CD4-positive, alpha-beta T cell (primary cell): ENCODE measurements around the gene SNX19. TPM values are rescaled to one million over a fixed set of nuclear protein-coding genes. Genes with fewer than 3 reads are reported as not detected.

Experiments
- ATAC-seq: fragments of 200-7000 bp; cut with Tn5 transposase; one replicate; pipeline ENCODE4 v1.10.0; 2022; ENCODE audit warnings: mild to moderate bottlenecking; ENCODE audit not compliant: poor library complexity
- CTCF ChIA-PET: fragments of 350-600 bp; sonication (Branson Sonifier 250); formaldehyde crosslinking; loops from one replicate; lab custom pipeline; 2021; ENCODE audit warnings: antibody characterized with exemption, inconsistent platforms; lab: Charles Lee
- POLR2A ChIA-PET: fragments of 350-600 bp; sonication (Branson Sonifier 250); formaldehyde crosslinking; loops from one replicate; lab custom pipeline; 2021; ENCODE audit warnings: antibody characterized with exemption, inconsistent platforms; lab: Charles Lee
- DNase-seq, 14 experiments: peaks; one replicate each; pipeline ENCODE4 v3.0.0-alpha.2; 2013 to 2020; ENCODE audit warnings: mixed read lengths in 2 of 14
- H3K27ac ChIP-seq, 2 donors: one replicate each; pipeline versions ENCODE4 v1.5.1 to v1.7.0; 2013; ENCODE audit warnings: low read length in 2 of 2, low read depth in 1 of 2, mild to moderate bottlenecking in 1 of 2
- H3K27me3 ChIP-seq, 2 experiments: 1 replicate in 1 of 2; 2 replicates in 1 of 2; pipeline versions ENCODE4 v1.6.1 to v1.7.0; 2013; ENCODE audit warnings: low read length in 2 of 2, control low read depth in 1 of 2, mild to moderate bottlenecking in 1 of 2, moderate library complexity in 1 of 2; ENCODE audit not compliant: insufficient read depth in 2 of 2, control insufficient read depth in 1 of 2
- H3K36me3 ChIP-seq: one replicate; pipeline ENCODE4 v1.6.1; 2013; ENCODE audit warnings: low read length, control low read depth; ENCODE audit not compliant: insufficient read depth
- H3K4me1 ChIP-seq: one replicate; pipeline ENCODE4 v1.6.1; 2013; ENCODE audit warnings: low read length, control low read depth; ENCODE audit not compliant: insufficient read depth
- H3K4me3 ChIP-seq: one replicate; pipeline ENCODE4 v1.5.1; 2013; ENCODE audit warnings: mild to moderate bottlenecking, low read length, moderate library complexity
- H3K9me3 ChIP-seq, 2 experiments: 1 replicate in 1 of 2; 2 replicates in 1 of 2; pipeline versions ENCODE4 v1.6.1 to v1.7.0; 2013; ENCODE audit warnings: low read length in 2 of 2, mild to moderate bottlenecking in 2 of 2, control low read depth in 1 of 2, moderate library complexity in 1 of 2; ENCODE audit not compliant: control insufficient read depth in 1 of 2, insufficient read depth in 1 of 2
- H3K27ac Mint-ChIP-seq: one replicate; pipeline ENCODE4 v1.8.0; 2020; ENCODE audit warnings: mixed read lengths
- H3K27me3 Mint-ChIP-seq: one replicate; pipeline ENCODE4 v1.8.0; 2021; ENCODE audit warnings: mixed read lengths
- H3K36me3 Mint-ChIP-seq: one replicate; pipeline ENCODE4 v1.8.0; 2021; ENCODE audit warnings: low read depth, mixed read lengths
- H3K4me1 Mint-ChIP-seq: one replicate; pipeline ENCODE4 v1.8.0; 2021; ENCODE audit warnings: low read depth, mixed read lengths
- H3K4me3 Mint-ChIP-seq: one replicate; pipeline ENCODE4 v1.8.0; 2020; ENCODE audit warnings: mild to moderate bottlenecking, mixed read lengths
- H3K9me3 Mint-ChIP-seq: one replicate; pipeline ENCODE4 v1.8.0; 2020; ENCODE audit warnings: mixed read lengths
- intact Hi-C, 2 experiments: fragments of 100-400 bp; cut with DNase I in 1 of 2; cut with micrococcal nuclease in 1 of 2; formaldehyde crosslinking; loops; one replicate each; pipeline versions ENCODE4 v1.15.1 to v1.9.0; 2023 to 2025; cut with DNase I, micrococcal nuclease
- total RNA-seq, 174 experiments: library from RNA in 2 of 174; stranded (reverse) in 2 of 174; gene quantifications; one replicate each; pipeline ENCODE4 v1.2.3 and lab custom pipeline; 2021 to 2026
- TF ChIP-seq, protein P1 (sequence below): fragments of 200-600 bp; IDR thresholded peaks from one replicate; pipeline ENCODE4 v1.8.0; 2022; ENCODE audit warnings: antibody characterized with exemption, mild to moderate bottlenecking

SNX19 gene
- total RNA-seq, 2 experiments from 2014 or later, result 41.2 to 43.8 TPM

DNA sequence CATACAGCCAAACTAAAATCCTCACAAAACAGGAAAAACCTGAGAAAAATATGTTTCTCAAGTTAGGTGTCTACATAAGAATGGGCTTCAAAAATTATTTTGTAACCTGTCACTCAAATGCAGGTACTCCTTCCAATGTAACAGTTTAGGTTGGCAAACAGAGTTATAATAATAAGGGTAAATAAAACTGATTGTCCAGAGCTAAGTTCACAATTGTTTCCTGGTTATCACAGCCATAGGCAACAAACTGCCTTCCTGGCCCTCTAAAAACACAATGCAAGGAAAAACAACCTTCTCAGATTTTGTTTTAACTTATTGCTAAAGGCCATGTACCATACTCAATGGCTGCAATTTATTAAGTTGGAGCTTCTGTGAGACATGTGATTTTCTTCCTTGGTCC, 36.4 kb downstream of the SNX19 start:
- Histone ChIP-seq H3K27me3 (no peaks in the 10 kb centered on the region), H3K4me1 (no peaks in the 10 kb centered on the region), H3K9me3 (no peaks in the 10 kb centered on the region), H3K4me3 (no peak overlapping the region), H3K27ac (no peak overlapping the region), H3K36me3 (peaks cover 87% of the 10 kb centered on the region)
- no peak for DNase-seq
- ChIA-PET CTCF (interaction anchor here (1.0 kb wide), 1 partner anchor 15 kb away, joined by 3 read pairs; no protein-coding TSS in a partner anchor), POLR2A (no interaction called here)
- TF ChIP-seq, protein P1, sequence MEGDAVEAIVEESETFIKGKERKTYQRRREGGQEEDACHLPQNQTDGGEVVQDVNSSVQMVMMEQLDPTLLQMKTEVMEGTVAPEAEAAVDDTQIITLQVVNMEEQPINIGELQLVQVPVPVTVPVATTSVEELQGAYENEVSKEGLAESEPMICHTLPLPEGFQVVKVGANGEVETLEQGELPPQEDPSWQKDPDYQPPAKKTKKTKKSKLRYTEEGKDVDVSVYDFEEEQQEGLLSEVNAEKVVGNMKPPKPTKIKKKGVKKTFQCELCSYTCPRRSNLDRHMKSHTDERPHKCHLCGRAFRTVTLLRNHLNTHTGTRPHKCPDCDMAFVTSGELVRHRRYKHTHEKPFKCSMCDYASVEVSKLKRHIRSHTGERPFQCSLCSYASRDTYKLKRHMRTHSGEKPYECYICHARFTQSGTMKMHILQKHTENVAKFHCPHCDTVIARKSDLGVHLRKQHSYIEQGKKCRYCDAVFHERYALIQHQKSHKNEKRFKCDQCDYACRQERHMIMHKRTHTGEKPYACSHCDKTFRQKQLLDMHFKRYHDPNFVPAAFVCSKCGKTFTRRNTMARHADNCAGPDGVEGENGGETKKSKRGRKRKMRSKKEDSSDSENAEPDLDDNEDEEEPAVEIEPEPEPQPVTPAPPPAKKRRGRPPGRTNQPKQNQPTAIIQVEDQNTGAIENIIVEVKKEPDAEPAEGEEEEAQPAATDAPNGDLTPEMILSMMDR, result no peak
- no peaks in the 10 kb centered on the region for H3K9me3 Mint-ChIP-seq
- ATAC-seq, result no peak
- H3K4me3 Mint-ChIP-seq, result no peak overlapping the region
- H3K36me3 Mint-ChIP-seq, result peaks cover 93% of the 10 kb centered on the region
- H3K27ac Mint-ChIP-seq, result no peak overlapping the region
- no peaks in the 10 kb centered on the region for H3K27me3 Mint-ChIP-seq
- H3K4me1 Mint-ChIP-seq, result no peaks in the 10 kb centered on the region
- intact Hi-C loops, result no loop called here

DNA sequence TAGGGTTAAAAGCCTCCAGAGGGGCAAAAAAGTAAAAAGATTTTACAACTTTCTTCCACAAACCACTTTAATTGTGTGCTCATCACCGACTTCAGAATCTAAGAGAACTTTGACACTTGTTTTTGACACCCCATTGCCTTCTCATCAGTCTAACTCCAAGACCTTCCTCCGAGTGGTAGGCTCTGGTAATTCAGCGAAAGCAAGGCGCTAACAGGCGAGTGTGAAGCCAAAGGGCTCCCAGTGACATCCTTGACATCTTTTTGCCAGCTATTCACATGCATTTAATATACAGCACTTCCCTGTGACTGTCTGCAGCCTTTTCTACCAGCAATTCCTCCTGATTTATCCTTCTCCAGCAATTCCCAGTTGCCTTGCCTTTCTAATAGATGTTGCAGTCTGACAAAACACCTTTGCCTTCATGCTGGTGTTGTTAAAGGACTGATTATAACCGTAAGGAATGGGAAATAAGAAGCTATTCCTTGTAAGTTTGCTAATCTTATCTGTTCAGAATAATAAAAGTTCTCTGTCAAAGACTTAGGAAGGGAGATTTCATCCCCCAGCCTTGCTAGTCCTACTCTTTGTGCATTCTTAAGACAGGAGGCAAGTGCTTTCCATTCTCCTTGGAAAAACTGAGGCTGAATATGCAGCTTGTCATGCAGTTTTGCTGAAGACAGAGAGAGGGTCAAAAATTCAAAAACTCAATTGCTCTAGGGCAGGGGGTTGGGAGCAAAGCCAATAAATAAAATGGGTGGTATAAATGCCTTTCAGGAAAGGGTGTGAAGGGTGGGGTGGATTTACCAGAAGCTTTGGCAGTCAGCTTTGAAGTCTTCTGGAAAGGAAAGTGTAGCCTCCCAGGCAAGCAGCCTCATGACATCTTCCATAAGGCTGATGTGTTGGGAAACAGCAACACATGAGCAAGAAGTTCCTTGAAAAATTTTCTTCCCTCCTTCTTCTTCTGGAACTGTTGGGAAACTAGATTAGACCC, 39.1 kb downstream of the SNX19 start:
- ATAC-seq (no peak), DNase-seq (no peak)
- CTCF ChIA-PET, result interaction anchor here (2.1 kb wide), 1 partner anchor 17 kb away, joined by 9 read pairs; no protein-coding TSS in a partner anchor
- Mint-ChIP-seq H3K9me3 (no peaks in the 10 kb centered on the region), H3K4me1 (no peaks in the 10 kb centered on the region), H3K27me3 (no peaks in the 10 kb centered on the region), H3K4me3 (no peak overlapping the region), H3K27ac (no peak overlapping the region), H3K36me3 (peaks cover 93% of the 10 kb centered on the region)
- Histone ChIP-seq H3K36me3 (peaks cover 80% of the 10 kb centered on the region), H3K27ac (no peak overlapping the region), H3K27me3 (no peaks in the 10 kb centered on the region), H3K4me1 (no peaks in the 10 kb centered on the region), H3K4me3 (no peak overlapping the region), H3K9me3 (no peaks in the 10 kb centered on the region)
- POLR2A ChIA-PET, result no interaction called here
- TF ChIP-seq, protein P1, result no peak
- intact Hi-C loops, result no loop called here

DNA sequence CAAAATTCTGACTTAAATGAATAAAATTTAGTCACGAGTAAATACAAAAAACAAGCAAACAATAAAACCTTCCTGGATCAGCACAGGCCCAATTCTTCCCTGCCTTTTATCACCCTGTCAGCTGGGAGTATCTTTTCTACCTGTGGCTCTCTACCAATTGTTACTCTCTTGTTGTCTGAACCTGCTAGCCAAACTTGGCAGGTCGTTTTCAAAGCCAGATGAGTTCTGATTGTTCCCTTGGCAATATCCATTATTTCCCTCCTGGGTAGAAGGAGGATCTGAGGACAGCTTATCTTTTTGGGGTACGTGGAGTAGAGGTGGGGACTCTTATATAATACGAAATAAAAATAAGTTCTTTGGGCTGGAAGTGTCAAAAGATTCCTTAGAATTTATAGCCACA, 40.2 kb downstream of the SNX19 start:
- ChIA-PET CTCF (interaction anchor here (1.5 kb wide), 1 partner anchor 14 kb away, joined by 6 read pairs; no protein-coding TSS in a partner anchor), POLR2A (no interaction called here)
- intact Hi-C loops, result no loop called here
- H3K27ac Mint-ChIP-seq, result no peak overlapping the region
- no peaks in the 10 kb centered on the region for H3K27me3 Mint-ChIP-seq
- H3K4me3 Mint-ChIP-seq, result no peak overlapping the region
- TF ChIP-seq, protein P1, result no peak
- no peaks in the 10 kb centered on the region for H3K27me3 ChIP-seq
- H3K4me3 ChIP-seq, result no peak overlapping the region
- H3K9me3 Mint-ChIP-seq, result no peaks in the 10 kb centered on the region
- no peaks in the 10 kb centered on the region for H3K9me3 ChIP-seq
- no peak overlapping the region for H3K27ac ChIP-seq
- H3K4me1 Mint-ChIP-seq, result no peaks in the 10 kb centered on the region
- H3K36me3 ChIP-seq, result peaks cover 81% of the 10 kb centered on the region
- DNase-seq (no peak), ATAC-seq (no peak)
- peaks cover 91% of the 10 kb centered on the region for H3K36me3 Mint-ChIP-seq
- H3K4me1 ChIP-seq, result no peaks in the 10 kb centered on the region
